Ascending aorta (tissue), 2 donors: ENCODE measurements around the gene TAOK2. TPM values are rescaled to one million over a fixed set of nuclear protein-coding genes. Genes with fewer than 3 reads are reported as not detected.
A peak's percentile ranks its signal among the peaks of the same experiment; 100 is the strongest.

Experiments used
- DNase-seq, 2 donors: peaks; one replicate each; pipeline ENCODE4 v3.0.0-alpha.2; 2019; ENCODE audit warnings: low spot score in 2 of 2
- H3K27ac ChIP-seq, 2 donors: fragments of 200-600 bp; sonication (generic); one replicate each; pipeline ENCODE4 v1.5.1; 2016 to 2017; ENCODE audit warnings: mild to moderate bottlenecking in 1 of 2
- H3K27me3 ChIP-seq: fragments of 200-600 bp; sonication (generic); one replicate; pipeline ENCODE4 v1.5.1; 2017
- H3K36me3 ChIP-seq, 2 donors: fragments of 200-600 bp; sonication (generic); one replicate each; pipeline ENCODE4 v1.5.1; 2016
- H3K4me1 ChIP-seq, 2 donors: fragments of 200-600 bp; sonication (generic); one replicate each; pipeline ENCODE4 v1.5.1; 2016 to 2017; ENCODE audit warnings: mild to moderate bottlenecking in 1 of 2
- H3K4me3 ChIP-seq, 2 donors: fragments of 200-600 bp; sonication (generic); one replicate each; pipeline ENCODE4 v1.5.1; 2016 to 2017; ENCODE audit warnings: mild to moderate bottlenecking in 1 of 2
- H3K9me3 ChIP-seq, 2 donors: fragments of 200-600 bp; sonication (generic); one replicate each; pipeline ENCODE4 v1.5.1; 2016
- CTCF ChIP-seq, 3 experiments: fragments of 200-600 bp in 2 of 3; fragments of 450-650 bp in 1 of 3; sonication (generic) in 2 of 3; IDR thresholded peaks; one replicate each; pipeline ENCODE4 v1.5.1; 2016 to 2019; ENCODE audit warnings: antibody characterized with exemption in 3 of 3, mild to moderate bottlenecking in 1 of 3, moderate library complexity in 1 of 3
- intact Hi-C: fragments of 100-400 bp; cut with DNase I; formaldehyde crosslinking; loops from one replicate; pipeline ENCODE4 v1.15.1; 2023
- total RNA-seq: library from RNA; depleted of rRNA; stranded (reverse); fragments of >200 nt; gene quantifications from one replicate; pipeline ENCODE4 v1.1.0, GENCODE V29; 2016

Gene TAOK2
- total RNA-seq, 1 donor from 2014 or later = 101 TPM

GRCh38 chr16:29972500-29972899, 1.2 kb upstream of the TAOK2 start:
- Histone ChIP-seq H3K36me3 (peaks cover 29 to 33% of the 10 kb centered on the region in 2 donors), H3K27ac (no peak overlapping the region), H3K27me3 (no peaks in the 10 kb centered on the region), H3K4me3 (no peak overlapping the region), H3K9me3 (no peaks in the 10 kb centered on the region), H3K4me1 (peaks cover 12 to 24% of the 10 kb centered on the region in 2 donors)
- intact Hi-C loops = loop anchor here (5.0 kb wide), 2 partner anchors 110 to 165 kb away; partner anchors contain the start of genes CDIPT and MAZ
- DNase-seq = no peak
- no peak for TF ChIP-seq CTCF (IDR thresholded peaks at IDR 0.05)

- H3K27me3 ChIP-seq = no peaks in the 10 kb centered on the region
- no peaks in the 10 kb centered on the region for H3K9me3 ChIP-seq
- DNase-seq = no peak
- no peak for TF ChIP-seq CTCF (IDR thresholded peaks at IDR 0.05)
- H3K4me1 ChIP-seq = peaks cover 12 to 24% of the 10 kb centered on the region in 2 donors
- peaks cover 27 to 34% of the 10 kb centered on the region in 2 donors for H3K36me3 ChIP-seq
- intact Hi-C loops = loop anchor here (1.0 to 5.0 kb wide), 5 partner anchors 12 to 166 kb away; partner anchors contain the start of genes CDIPT, INO80E, KCTD13 and MAZ
- H3K27ac ChIP-seq = no peak overlapping the region
- H3K4me3 ChIP-seq = peak overlapping the region in 1 of 2 donors; percentile 93
Measured at GRCh38 chr16:29972992-29973383, 680 bp upstream of the TAOK2 start.

GRCh38 chr16:29974291-29975133, 844 bp downstream of the TAOK2 start:
- intact Hi-C loops = loop anchor here (5.0 kb wide), 2 partner anchors 112 to 167 kb away; partner anchors contain the start of genes CDIPT and MAZ
- Histone ChIP-seq H3K9me3 (no peaks in the 10 kb centered on the region), H3K4me3 (peak overlapping the region; percentile 80 to 93), H3K27ac (peak overlapping the region; percentile 85 to 90), H3K4me1 (peaks cover 12 to 24% of the 10 kb centered on the region in 2 donors), H3K36me3 (peaks cover 25 to 36% of the 10 kb centered on the region in 2 donors), H3K27me3 (no peaks in the 10 kb centered on the region)
- TF ChIP-seq CTCF (IDR thresholded peaks at IDR 0.05) = no peak
- no peak for DNase-seq

GRCh38 chr16:29975134-29975538, 1.5 kb downstream of the TAOK2 start:
- Histone ChIP-seq H3K36me3 (peaks cover 24 to 37% of the 10 kb centered on the region in 2 donors), H3K27me3 (no peaks in the 10 kb centered on the region), H3K4me3 (peak overlapping the region; percentile 80 to 93), H3K9me3 (no peaks in the 10 kb centered on the region), H3K27ac (peak overlapping the region in 1 of 2 donors; percentile 90), H3K4me1 (peaks cover 12 to 24% of the 10 kb centered on the region in 2 donors)
- no peak for TF ChIP-seq CTCF (IDR thresholded peaks at IDR 0.05)
- DNase-seq = no peak
- intact Hi-C loops = no loop called here

GRCh38 chr16:29975811-29976511, 2.3 kb downstream of the TAOK2 start:
- Histone ChIP-seq H3K27me3 (no peaks in the 10 kb centered on the region), H3K4me1 (peaks cover 12 to 24% of the 10 kb centered on the region in 2 donors), H3K9me3 (no peaks in the 10 kb centered on the region), H3K27ac (peak overlapping the region in 1 of 2 donors; percentile 55), H3K4me3 (peak overlapping the region; percentile 2 to 93), H3K36me3 (peaks cover 27 to 40% of the 10 kb centered on the region in 2 donors)
- no peak for DNase-seq
- intact Hi-C loops = no loop called here
- no peak for TF ChIP-seq CTCF (IDR thresholded peaks at IDR 0.05)
